HCT116 (cell line): ENCODE data around the gene CDH23. TPM values are rescaled to one million over a fixed set of nuclear protein-coding genes. Genes with fewer than 3 reads are reported as not detected.

Source experiments
- ATAC-seq: fragments of 200-7000 bp; cut with Tn5 transposase; 2 replicates; pipeline ENCODE4 v1.9.1; 2020; ENCODE audit warnings: mild to moderate bottlenecking, moderate library complexity
- BruUV-seq: library from RNA; stranded (reverse); fragments of 400-500 nt; replicated peaks from 2 replicates; lab custom pipeline; 2021; lab: Mats Ljungman, UMichigan
- CTCF ChIA-PET: fragments of 300-600 bp; sonication (Branson Sonifier 250); formaldehyde crosslinking; loops from one replicate; lab custom pipeline; 2021; ENCODE audit warnings: antibody characterized with exemption; lab: Charles Lee
- POLR2A ChIA-PET: fragments of 300-600, 350-600 bp; sonication (Branson Sonifier 250); formaldehyde crosslinking; loops from one replicate; lab custom pipeline; 2021; ENCODE audit warnings: antibody characterized with exemption; lab: Charles Lee
- RAD21 ChIA-PET, 2 experiments: fragments of 300-600 bp; sonication (Branson Sonifier 250); formaldehyde crosslinking; loops; one replicate each; lab custom pipeline; 2023; ENCODE audit warnings: low total read pairs in 2 of 2; ENCODE audit not compliant: uncharacterized antibody in 2 of 2, unreplicated experiment in 2 of 2, low non-redundant PET in 1 of 2; lab: Charles Lee
- DNase-seq: peaks from one replicate; pipeline ENCODE4 v3.0.0-alpha.2; 2010; ENCODE audit warnings: low read depth, low spot score
- H2AFZ ChIP-seq: fragments of 200-600 bp; shearing (Covaris generic), sonication (generic); 2 replicates; pipeline ENCODE4 v1.6.1; 2017; ENCODE audit warnings: low read depth, mixed run types, mixed read lengths, antibody characterized with exemption, low read length; ENCODE audit not compliant: poor library complexity, severe bottlenecking
- H3K27ac ChIP-seq: 2 replicates; pipeline ENCODE4 v1.5.1; 2012; ENCODE audit warnings: low read depth, low read length
- H3K27me3 ChIP-seq: fragments of 200-600 bp; sonication (generic); 2 replicates; pipeline ENCODE4 v1.6.1; 2016; ENCODE audit warnings: mixed run types, low read length, mixed read lengths; ENCODE audit not compliant: insufficient read depth
- H3K36me3 ChIP-seq, 2 experiments: fragments of 200-500 bp in 1 of 2; fragments of 200-600 bp in 1 of 2; sonication (Bioruptor generic) in 1 of 2; sonication (generic) in 1 of 2; 2 replicates each; pipeline versions ENCODE4 v1.5.1 to v1.6.1; 2014 to 2016; ENCODE audit warnings: low read length in 2 of 2, inconsistent platforms in 1 of 2, mixed read lengths in 1 of 2, mixed run types in 1 of 2; ENCODE audit not compliant: insufficient read depth in 2 of 2, control insufficient read depth in 1 of 2
- H3K4me1 ChIP-seq, 2 experiments: fragments of 200-600 bp in 1 of 2; sonication (generic) in 1 of 2; 2 replicates each; pipeline versions ENCODE4 v1.5.1 to v1.6.1; 2012 to 2017; ENCODE audit warnings: low read length in 2 of 2, inconsistent platforms in 1 of 2, mild to moderate bottlenecking in 1 of 2, mixed read lengths in 1 of 2, mixed run types in 1 of 2, moderate library complexity in 1 of 2; ENCODE audit not compliant: insufficient read depth in 2 of 2, control insufficient read depth in 1 of 2
- H3K4me2 ChIP-seq: fragments of 200-600 bp; sonication (generic); 2 replicates; pipeline ENCODE4 v1.6.1; 2017; ENCODE audit warnings: mixed run types, low read length, mixed read lengths
- H3K4me3 ChIP-seq, 2 experiments: fragments of 200-600 bp in 1 of 2; sonication (generic) in 1 of 2; replicated peaks in 1 of 2; 2 replicates each; pipeline ENCODE4 v1.5.1; 2011 to 2016; ENCODE audit warnings: low read length in 2 of 2, control low read depth in 1 of 2, low read depth in 1 of 2, mild to moderate bottlenecking in 1 of 2, mixed read lengths in 1 of 2, mixed run types in 1 of 2
- H3K79me2 ChIP-seq: fragments of 200-600 bp; sonication (generic); 2 replicates; pipeline ENCODE4 v1.6.1; 2017; ENCODE audit warnings: mild to moderate bottlenecking, mixed run types, low read length, moderate library complexity, mixed read lengths; ENCODE audit not compliant: insufficient read depth
- H3K9ac ChIP-seq: fragments of 200-600 bp; sonication (generic); 2 replicates; pipeline ENCODE4 v1.6.1; 2016; ENCODE audit warnings: low read length, mixed read lengths
- H3K9me2 ChIP-seq: fragments of 200-600 bp; sonication (generic), shearing (Covaris generic); 2 replicates; pipeline ENCODE4 v1.6.1; 2017; ENCODE audit warnings: mixed run types, mild to moderate bottlenecking, moderate library complexity; ENCODE audit not compliant: insufficient read depth
- H3K9me3 ChIP-seq, 2 experiments: fragments of 200-500 bp in 1 of 2; fragments of 200-600 bp in 1 of 2; sonication (Bioruptor generic) in 1 of 2; sonication (generic) in 1 of 2; 2 replicates each; pipeline ENCODE4 v1.6.1; 2014 to 2017; ENCODE audit warnings: low read length in 2 of 2, mixed read lengths in 2 of 2, inconsistent platforms in 1 of 2, low read depth in 1 of 2, mild to moderate bottlenecking in 1 of 2, mixed run types in 1 of 2, moderate library complexity in 1 of 2; ENCODE audit not compliant: control insufficient read depth in 1 of 2, insufficient read depth in 1 of 2
- H4K20me1 ChIP-seq: fragments of 200-600 bp; sonication (generic), shearing (Covaris generic); 2 replicates; pipeline ENCODE4 v1.6.1; 2017; ENCODE audit warnings: mixed run types, mild to moderate bottlenecking, moderate library complexity; ENCODE audit not compliant: insufficient read depth
- CBX3 ChIP-seq: IDR thresholded peaks from 2 replicates; pipeline ENCODE4 v1.6.1; 2012; ENCODE audit warnings: low read depth
- CEBPB ChIP-seq: IDR thresholded peaks from 2 replicates; pipeline ENCODE4 v1.6.1; 2012; ENCODE audit warnings: low read depth
- EGR1 ChIP-seq: IDR thresholded peaks from 2 replicates; pipeline ENCODE4 v1.6.1; 2012; ENCODE audit warnings: low read depth
- EZH2 ChIP-seq: fragments of 200-600 bp; sonication (generic); IDR thresholded peaks from 2 replicates; pipeline ENCODE4 v1.6.1; 2017; ENCODE audit warnings: antibody characterized with exemption, mixed run types
- POLR2A ChIP-seq: IDR thresholded peaks from 2 replicates; pipeline ENCODE4 v1.7.0; 2011; ENCODE audit warnings: borderline replicate concordance; ENCODE audit not compliant: insufficient read depth, insufficient read length; ENCODE audit errors: extremely low read depth
- POLR2AphosphoS5 ChIP-seq: IDR thresholded peaks from 2 replicates; pipeline ENCODE4 v1.6.1; 2011; ENCODE audit warnings: mild to moderate bottlenecking, low read depth, low read length, moderate library complexity
- RAD21 ChIP-seq: IDR thresholded peaks from 2 replicates; pipeline ENCODE4 v1.6.1; 2012; ENCODE audit warnings: low read depth, mild to moderate bottlenecking
- SIN3A ChIP-seq: IDR thresholded peaks from 2 replicates; pipeline ENCODE4 v1.6.1; 2012; ENCODE audit warnings: low read depth
- SRF ChIP-seq: IDR thresholded peaks from 2 replicates; pipeline ENCODE4 v1.6.1; 2012; ENCODE audit warnings: low read depth
- TCF7L2 ChIP-seq: IDR thresholded peaks from 2 replicates; pipeline ENCODE4 v1.7.0; 2011; ENCODE audit warnings: borderline replicate concordance, inconsistent platforms; ENCODE audit not compliant: insufficient read depth, insufficient read length; ENCODE audit errors: extremely low read depth
- YY1 ChIP-seq: IDR thresholded peaks from 2 replicates; pipeline ENCODE4 v1.6.1; 2011; ENCODE audit warnings: low read length, low read depth, moderate library complexity, mild to moderate bottlenecking; ENCODE audit not compliant: insufficient replicate concordance; ENCODE audit errors: extremely low read depth
- ZFX ChIP-seq: fragments of 450-650 bp; IDR thresholded peaks from 2 replicates; pipeline ENCODE4 v1.6.1; 2017
- ZNF274 ChIP-seq: fragments of 200-500 bp; sonication (Bioruptor generic); IDR thresholded peaks from 2 replicates; pipeline ENCODE4 v1.6.1; 2014; ENCODE audit warnings: mild to moderate bottlenecking, low read depth, low read length, inconsistent platforms
- intact Hi-C: fragments of 100-400 bp; cut with micrococcal nuclease; formaldehyde crosslinking; loops from 2 replicates; pipeline ENCODE4 v1.10.0; 2022
- total RNA-seq: library from RNA; stranded (reverse); gene quantifications from one replicate; pipeline ENCODE4 v1.2.1, GENCODE V29; 2021; ENCODE audit not compliant: unreplicated experiment
- TF ChIP-seq, protein P1 (sequence below), 3 experiments: fragments of 200-600 bp in 1 of 3; sonication (generic) in 1 of 3; IDR thresholded peaks in 2 of 3; conservative IDR thresholded peaks in 1 of 3; 2 replicates each; pipeline ENCODE4 v1.5.1; 2012 to 2017; ENCODE audit warnings: low read depth in 2 of 3, low read length in 2 of 3, antibody characterized with exemption in 1 of 3, borderline replicate concordance in 1 of 3, control low read depth in 1 of 3, mild to moderate bottlenecking in 1 of 3, mixed read lengths in 1 of 3, mixed run types in 1 of 3, moderate library complexity in 1 of 3; ENCODE audit not compliant: insufficient read depth in 1 of 3
- TF ChIP-seq, protein P2 (sequence below): IDR thresholded peaks from 2 replicates; pipeline ENCODE4 v1.6.1; 2012
- TF ChIP-seq, protein P3 (sequence below): IDR thresholded peaks from 2 replicates; pipeline ENCODE4 v1.6.1; 2012; ENCODE audit warnings: low read depth

Gene CDH23
- total RNA-seq, 1 experiment from 2014 or later = not detected

DNA sequence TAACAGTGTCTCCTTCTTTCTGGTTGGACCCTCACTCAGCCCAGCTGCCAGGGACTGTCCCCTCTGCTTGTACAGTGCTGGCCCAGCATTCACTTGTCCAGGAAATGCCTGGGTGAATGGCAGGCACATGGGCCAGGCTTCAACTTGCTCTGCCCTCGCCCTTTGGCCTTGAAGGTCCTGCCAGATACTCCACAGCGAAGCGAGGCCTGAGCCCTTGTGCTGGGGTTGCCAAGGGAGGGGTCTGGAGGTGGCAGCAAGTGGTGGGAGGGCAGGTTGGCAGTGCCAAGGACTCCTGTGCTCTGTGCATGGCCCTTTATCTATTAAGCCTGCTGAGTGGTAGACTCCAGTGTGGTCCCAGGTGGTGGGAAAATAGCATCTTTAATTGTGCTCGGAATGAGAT, 75.7 kb downstream of the CDH23 start (continued):
- TF ChIP-seq POLR2AphosphoS5 (no peak), POLR2A (no peak), ZNF274 (no peak)
- TF ChIP-seq, all 23 proteins: peak for 0

DNA sequence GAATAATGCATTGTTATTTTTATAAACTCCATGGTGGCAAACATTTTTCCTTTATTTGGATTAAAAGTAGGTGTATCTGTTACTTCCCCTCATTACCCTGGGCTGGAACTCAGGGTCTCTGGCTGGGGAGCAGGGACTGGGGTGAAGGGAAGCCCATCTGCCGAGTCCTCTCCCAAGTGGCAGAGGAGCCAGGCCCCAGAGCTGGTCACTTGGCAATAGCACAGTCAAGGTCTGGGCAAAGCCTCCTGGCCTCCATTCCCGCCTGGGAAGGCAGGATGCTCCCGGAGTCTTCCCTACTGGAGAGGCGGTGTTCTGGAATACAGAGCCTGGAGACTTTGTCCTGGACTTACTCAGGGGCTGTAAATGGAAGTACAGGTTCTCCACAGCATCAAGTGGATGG, 76.2 kb downstream of the CDH23 start:
- no TSS peak for BruUV-seq
- Histone ChIP-seq H3K9me3 (no peaks in the 10 kb centered on the region), H3K27me3 (peaks cover 3% of the 10 kb centered on the region; the same call in 1 of the 2 replicates), H4K20me1 (no peaks in the 10 kb centered on the region), H2AFZ (no peak overlapping the region), H3K9me2 (no peaks in the 10 kb centered on the region), H3K36me3 (no peaks in the 10 kb centered on the region), H3K9ac (no peak overlapping the region), H3K4me2 (no peak overlapping the region), H3K27ac (no peak overlapping the region), H3K79me2 (no peaks in the 10 kb centered on the region)
- no peak for ATAC-seq
- POLR2A ChIA-PET = no interaction called here
- RAD21 ChIA-PET = no interaction called here
- TF ChIP-seq SRF = no peak
- TF ChIP-seq SIN3A = no peak
- TF ChIP-seq RAD21 = no peak
- TF ChIP-seq EZH2 = no peak
- TF ChIP-seq, protein P1, sequence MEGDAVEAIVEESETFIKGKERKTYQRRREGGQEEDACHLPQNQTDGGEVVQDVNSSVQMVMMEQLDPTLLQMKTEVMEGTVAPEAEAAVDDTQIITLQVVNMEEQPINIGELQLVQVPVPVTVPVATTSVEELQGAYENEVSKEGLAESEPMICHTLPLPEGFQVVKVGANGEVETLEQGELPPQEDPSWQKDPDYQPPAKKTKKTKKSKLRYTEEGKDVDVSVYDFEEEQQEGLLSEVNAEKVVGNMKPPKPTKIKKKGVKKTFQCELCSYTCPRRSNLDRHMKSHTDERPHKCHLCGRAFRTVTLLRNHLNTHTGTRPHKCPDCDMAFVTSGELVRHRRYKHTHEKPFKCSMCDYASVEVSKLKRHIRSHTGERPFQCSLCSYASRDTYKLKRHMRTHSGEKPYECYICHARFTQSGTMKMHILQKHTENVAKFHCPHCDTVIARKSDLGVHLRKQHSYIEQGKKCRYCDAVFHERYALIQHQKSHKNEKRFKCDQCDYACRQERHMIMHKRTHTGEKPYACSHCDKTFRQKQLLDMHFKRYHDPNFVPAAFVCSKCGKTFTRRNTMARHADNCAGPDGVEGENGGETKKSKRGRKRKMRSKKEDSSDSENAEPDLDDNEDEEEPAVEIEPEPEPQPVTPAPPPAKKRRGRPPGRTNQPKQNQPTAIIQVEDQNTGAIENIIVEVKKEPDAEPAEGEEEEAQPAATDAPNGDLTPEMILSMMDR (IDR thresholded peaks at IDR 0.05 in 2 of 3, conservative IDR thresholded peaks at IDR 0.05 in 1 of 3; ENCODE audit: borderline replicate concordance in 1 of 3, insufficient read depth in 1 of 3, low read depth in 2 of 3, low read length in 2 of 3) = no peak
- no peak for TF ChIP-seq POLR2A
- no peak for TF ChIP-seq CEBPB
- TF ChIP-seq EGR1 = no peak
- no peak for TF ChIP-seq TCF7L2
- TF ChIP-seq POLR2AphosphoS5 = no peak
- TF ChIP-seq CBX3 = no peak
- TF ChIP-seq, protein P2, sequence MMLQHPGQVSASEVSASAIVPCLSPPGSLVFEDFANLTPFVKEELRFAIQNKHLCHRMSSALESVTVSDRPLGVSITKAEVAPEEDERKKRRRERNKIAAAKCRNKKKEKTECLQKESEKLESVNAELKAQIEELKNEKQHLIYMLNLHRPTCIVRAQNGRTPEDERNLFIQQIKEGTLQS = no peak
- TF ChIP-seq ZNF274 = no peak
- no peak for TF ChIP-seq YY1
- no peak for TF ChIP-seq ZFX
- TF ChIP-seq, protein P3, sequence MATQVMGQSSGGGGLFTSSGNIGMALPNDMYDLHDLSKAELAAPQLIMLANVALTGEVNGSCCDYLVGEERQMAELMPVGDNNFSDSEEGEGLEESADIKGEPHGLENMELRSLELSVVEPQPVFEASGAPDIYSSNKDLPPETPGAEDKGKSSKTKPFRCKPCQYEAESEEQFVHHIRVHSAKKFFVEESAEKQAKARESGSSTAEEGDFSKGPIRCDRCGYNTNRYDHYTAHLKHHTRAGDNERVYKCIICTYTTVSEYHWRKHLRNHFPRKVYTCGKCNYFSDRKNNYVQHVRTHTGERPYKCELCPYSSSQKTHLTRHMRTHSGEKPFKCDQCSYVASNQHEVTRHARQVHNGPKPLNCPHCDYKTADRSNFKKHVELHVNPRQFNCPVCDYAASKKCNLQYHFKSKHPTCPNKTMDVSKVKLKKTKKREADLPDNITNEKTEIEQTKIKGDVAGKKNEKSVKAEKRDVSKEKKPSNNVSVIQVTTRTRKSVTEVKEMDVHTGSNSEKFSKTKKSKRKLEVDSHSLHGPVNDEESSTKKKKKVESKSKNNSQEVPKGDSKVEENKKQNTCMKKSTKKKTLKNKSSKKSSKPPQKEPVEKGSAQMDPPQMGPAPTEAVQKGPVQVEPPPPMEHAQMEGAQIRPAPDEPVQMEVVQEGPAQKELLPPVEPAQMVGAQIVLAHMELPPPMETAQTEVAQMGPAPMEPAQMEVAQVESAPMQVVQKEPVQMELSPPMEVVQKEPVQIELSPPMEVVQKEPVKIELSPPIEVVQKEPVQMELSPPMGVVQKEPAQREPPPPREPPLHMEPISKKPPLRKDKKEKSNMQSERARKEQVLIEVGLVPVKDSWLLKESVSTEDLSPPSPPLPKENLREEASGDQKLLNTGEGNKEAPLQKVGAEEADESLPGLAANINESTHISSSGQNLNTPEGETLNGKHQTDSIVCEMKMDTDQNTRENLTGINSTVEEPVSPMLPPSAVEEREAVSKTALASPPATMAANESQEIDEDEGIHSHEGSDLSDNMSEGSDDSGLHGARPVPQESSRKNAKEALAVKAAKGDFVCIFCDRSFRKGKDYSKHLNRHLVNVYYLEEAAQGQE = no peak
- TF ChIP-seq, all 23 proteins: peak for 0
- intact Hi-C loops = no loop called here
- Histone ChIP-seq H3K4me3 (no peak overlapping the region), H3K4me1 (no peaks in the 10 kb centered on the region)
- CTCF ChIA-PET = no interaction called here
- DNase-seq = no peak
